ENCODE data around the gene PPP1R3A.

PPP1R3A gene

GRCh38 chr7:113918946-113919345, at the start of gene PPP1R3A:
PPP1R3A (minus strand) TSS chr7:113919009; CDS start chr7:113918996, 13 bp downstream.
- Histone ChIP-seq H3K4me1 (ENCODE audit: control insufficient read depth, insufficient read depth, low read length) (no peaks in the 10 kb centered on the region), H3K36me3 (ENCODE audit: control insufficient read depth in 2 of 2, insufficient read depth in 1 of 2, low read length in 2 of 2) (no peaks in the 10 kb centered on the region), H3K9me3 (ENCODE audit: control insufficient read depth, insufficient read depth, low read depth, low read length) (no peaks in the 10 kb centered on the region), H3K4me3 (ENCODE audit: low read depth, low read length) (no peak within 1 kb of the TSS), H3K27ac (ENCODE audit: extremely low read depth, low read depth, low read length) (no peak within 1 kb of the TSS)
- TF ChIP-seq ZNF571 (tag by site-specific recombination; IDR thresholded peaks at IDR 0.05) (no peak), ZNF354C (tag by site-specific recombination; IDR thresholded peaks at IDR 0.05; ENCODE audit: borderline replicate concordance, low read depth) (no peak), ZNF202 (tag by site-specific recombination; IDR thresholded peaks at IDR 0.05; ENCODE audit: borderline replicate concordance) (no peak), ZFP37 (tag by site-specific recombination; IDR thresholded peaks at IDR 0.05) (no peak), ZNF561 (tag by site-specific recombination; IDR thresholded peaks at IDR 0.05; ENCODE audit: borderline replicate concordance) (no peak), ZNF174 (tag by site-specific recombination; IDR thresholded peaks at IDR 0.05) (no peak), ZNF302 (tag by site-specific recombination; IDR thresholded peaks at IDR 0.05; ENCODE audit: low read depth) (no peak), HOXC10 (CRISPR knock-in tag; IDR thresholded peaks at IDR 0.05) (no peak)
- ChIA-PET POLR2A (no interaction called here), CTCF (interaction anchor here (0.7 kb wide), 1 partner anchor 191 kb away, joined by 3 read pairs; no protein-coding TSS in a partner anchor)

- H3K27ac ChIP-seq (ENCODE audit: extremely low read depth, low read depth, low read length): no peak overlapping the region
- no peak for TF ChIP-seq ZNF426 (tag by site-specific recombination; IDR thresholded peaks at IDR 0.05)
- no peak for TF ChIP-seq INSM2 (tag by site-specific recombination; IDR thresholded peaks at IDR 0.05)
- no peak for TF ChIP-seq ZNF10 (tag by site-specific recombination; IDR thresholded peaks at IDR 0.05)
- no peak for TF ChIP-seq ZNF324 (tag by site-specific recombination; IDR thresholded peaks at IDR 0.05)
- TF ChIP-seq ZNF629 (tag by site-specific recombination; IDR thresholded peaks at IDR 0.05): no peak
- no peak for TF ChIP-seq ZNF404 (tag by site-specific recombination; IDR thresholded peaks at IDR 0.05)
- no peak for TF ChIP-seq ZNF266 (tag by site-specific recombination; IDR thresholded peaks at IDR 0.05; ENCODE audit: low read depth)
- TF ChIP-seq ZNF747 (tag by site-specific recombination; IDR thresholded peaks at IDR 0.05): no peak
- TF ChIP-seq ZNF544 (tag by site-specific recombination; IDR thresholded peaks at IDR 0.05): no peak
- TF ChIP-seq ZBTB20 (tag by site-specific recombination; IDR thresholded peaks at IDR 0.05): no peak
- no peak for TF ChIP-seq ZFP41 (tag by site-specific recombination; IDR thresholded peaks at IDR 0.05; ENCODE audit: borderline replicate concordance)
- TF ChIP-seq ZNF654 (tag by site-specific recombination; IDR thresholded peaks at IDR 0.05; ENCODE audit: low read depth): no peak
- no peak for TF ChIP-seq ZNF423 (tag by site-specific recombination; IDR thresholded peaks at IDR 0.05)
- TF ChIP-seq HIC1 (tag by site-specific recombination; IDR thresholded peaks at IDR 0.05): no peak
- TF ChIP-seq, protein P1, sequence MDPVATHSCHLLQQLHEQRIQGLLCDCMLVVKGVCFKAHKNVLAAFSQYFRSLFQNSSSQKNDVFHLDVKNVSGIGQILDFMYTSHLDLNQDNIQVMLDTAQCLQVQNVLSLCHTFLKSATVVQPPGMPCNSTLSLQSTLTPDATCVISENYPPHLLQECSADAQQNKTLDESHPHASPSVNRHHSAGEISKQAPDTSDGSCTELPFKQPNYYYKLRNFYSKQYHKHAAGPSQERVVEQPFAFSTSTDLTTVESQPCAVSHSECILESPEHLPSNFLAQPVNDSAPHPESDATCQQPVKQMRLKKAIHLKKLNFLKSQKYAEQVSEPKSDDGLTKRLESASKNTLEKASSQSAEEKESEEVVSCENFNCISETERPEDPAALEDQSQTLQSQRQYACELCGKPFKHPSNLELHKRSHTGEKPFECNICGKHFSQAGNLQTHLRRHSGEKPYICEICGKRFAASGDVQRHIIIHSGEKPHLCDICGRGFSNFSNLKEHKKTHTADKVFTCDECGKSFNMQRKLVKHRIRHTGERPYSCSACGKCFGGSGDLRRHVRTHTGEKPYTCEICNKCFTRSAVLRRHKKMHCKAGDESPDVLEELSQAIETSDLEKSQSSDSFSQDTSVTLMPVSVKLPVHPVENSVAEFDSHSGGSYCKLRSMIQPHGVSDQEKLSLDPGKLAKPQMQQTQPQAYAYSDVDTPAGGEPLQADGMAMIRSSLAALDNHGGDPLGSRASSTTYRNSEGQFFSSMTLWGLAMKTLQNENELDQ (tag by site-specific recombination; IDR thresholded peaks at IDR 0.05; ENCODE audit: low read depth): no peak
- no peak for TF ChIP-seq ZNF133 (tag by site-specific recombination; IDR thresholded peaks at IDR 0.05)
- TF ChIP-seq ZNF138 (tag by site-specific recombination; IDR thresholded peaks at IDR 0.05; ENCODE audit: borderline replicate concordance): no peak
- no peak for TF ChIP-seq KLF8 (tag by site-specific recombination; IDR thresholded peaks at IDR 0.05)
- TF ChIP-seq ZNF792 (tag by site-specific recombination; IDR thresholded peaks at IDR 0.05): no peak
- CTCF ChIA-PET: no interaction called here
- POLR2A ChIA-PET: no interaction called here
- no peaks in the 10 kb centered on the region for H3K9me3 ChIP-seq (ENCODE audit: control insufficient read depth, insufficient read depth, low read depth, low read length)
- no peak overlapping the region for H3K4me3 ChIP-seq (ENCODE audit: low read depth, low read length)
- H3K4me1 ChIP-seq (ENCODE audit: control insufficient read depth, insufficient read depth, low read length): no peaks in the 10 kb centered on the region
- no peaks in the 10 kb centered on the region for H3K36me3 ChIP-seq (ENCODE audit: control insufficient read depth in 2 of 2, insufficient read depth in 1 of 2, low read length in 2 of 2)
Observed at GRCh38 chr7:113963356-113963755, 44.5 kb upstream of the PPP1R3A start.
